GM18498 (cell line): ENCODE data around the gene DSCAM.

Experiments
- ATAC-seq: cut with Tn5 transposase; IDR thresholded peaks from one replicate; pipeline ENCODE4 v1.9.1; 2021; ENCODE audit warnings: mild to moderate bottlenecking, moderate library complexity; ENCODE audit not compliant: unreplicated experiment

The DSCAM gene

DNA sequence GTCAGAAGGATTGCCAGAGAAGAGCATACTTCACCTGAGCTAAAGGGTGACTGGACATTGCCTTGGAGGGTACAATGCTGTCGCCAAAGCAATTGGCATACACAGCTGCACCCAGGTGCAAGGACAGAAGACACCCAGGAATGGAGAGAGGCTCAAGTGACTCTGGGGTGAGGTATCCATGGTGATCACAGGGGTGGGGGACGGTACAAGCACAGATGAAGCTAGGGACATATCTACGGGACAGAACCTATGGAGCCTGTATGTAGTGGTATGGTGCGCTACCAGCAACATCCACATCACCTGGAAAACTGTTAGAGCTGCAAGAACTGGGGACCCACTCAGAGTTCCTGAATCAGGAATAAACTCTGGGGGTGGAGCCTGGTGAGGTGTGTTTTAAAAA, 693.6 kb downstream of the DSCAM start:
- no peak for ATAC-seq

GRCh38 chr21:40152476-40152875, 694.5 kb downstream of the DSCAM start:
- no peak for ATAC-seq

DNA sequence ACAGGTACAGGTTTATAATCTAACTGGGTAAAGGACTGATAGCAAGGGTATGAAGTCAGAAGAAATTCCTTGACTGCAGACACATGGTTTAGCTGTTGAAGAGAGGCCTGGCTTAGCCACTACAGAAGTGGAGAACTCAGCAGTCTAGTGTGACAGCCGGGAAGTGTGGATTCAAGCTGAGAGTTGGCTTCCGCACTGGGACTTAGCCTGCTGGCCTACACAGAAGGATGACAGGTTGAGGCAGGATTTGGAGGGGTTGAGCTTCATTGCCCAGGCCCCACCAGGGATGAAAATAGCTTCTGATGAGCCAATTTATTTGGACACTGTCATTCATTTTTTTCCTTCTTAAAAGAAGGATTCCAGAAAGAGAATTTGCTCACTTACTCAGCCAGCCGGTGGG, 695.3 kb downstream of the DSCAM start:
- no peak for ATAC-seq

DNA sequence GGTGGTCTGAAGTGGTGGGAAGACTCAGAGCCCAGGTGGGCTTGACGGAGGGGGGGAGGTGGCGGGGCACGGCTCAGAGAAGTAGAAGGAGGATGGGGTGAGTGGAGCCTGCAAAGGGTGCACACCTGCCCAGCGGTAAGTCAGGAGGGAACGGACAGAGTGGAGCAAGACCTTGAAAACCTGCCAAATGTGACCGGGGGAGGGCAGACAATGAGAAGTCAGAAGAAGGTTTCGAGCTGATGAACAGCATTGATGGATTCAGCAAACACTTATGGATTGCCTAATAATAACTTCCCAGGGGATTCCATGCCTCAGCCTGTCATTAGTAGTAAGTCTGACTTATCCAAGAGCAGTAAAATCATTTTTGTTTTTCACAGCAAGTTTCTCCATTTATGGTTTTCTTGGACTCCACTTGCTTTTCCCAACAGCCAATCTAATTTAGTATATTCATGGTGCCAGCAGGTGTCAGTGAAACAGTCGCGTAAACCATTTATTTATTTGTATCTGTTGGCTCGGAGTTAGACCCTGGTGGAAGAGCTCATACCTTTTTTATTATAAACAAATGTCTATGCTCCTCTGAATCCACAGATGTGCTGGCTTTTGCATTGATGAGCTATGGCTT, 700.6 kb downstream of the DSCAM start:
- ATAC-seq, result no peak

DNA sequence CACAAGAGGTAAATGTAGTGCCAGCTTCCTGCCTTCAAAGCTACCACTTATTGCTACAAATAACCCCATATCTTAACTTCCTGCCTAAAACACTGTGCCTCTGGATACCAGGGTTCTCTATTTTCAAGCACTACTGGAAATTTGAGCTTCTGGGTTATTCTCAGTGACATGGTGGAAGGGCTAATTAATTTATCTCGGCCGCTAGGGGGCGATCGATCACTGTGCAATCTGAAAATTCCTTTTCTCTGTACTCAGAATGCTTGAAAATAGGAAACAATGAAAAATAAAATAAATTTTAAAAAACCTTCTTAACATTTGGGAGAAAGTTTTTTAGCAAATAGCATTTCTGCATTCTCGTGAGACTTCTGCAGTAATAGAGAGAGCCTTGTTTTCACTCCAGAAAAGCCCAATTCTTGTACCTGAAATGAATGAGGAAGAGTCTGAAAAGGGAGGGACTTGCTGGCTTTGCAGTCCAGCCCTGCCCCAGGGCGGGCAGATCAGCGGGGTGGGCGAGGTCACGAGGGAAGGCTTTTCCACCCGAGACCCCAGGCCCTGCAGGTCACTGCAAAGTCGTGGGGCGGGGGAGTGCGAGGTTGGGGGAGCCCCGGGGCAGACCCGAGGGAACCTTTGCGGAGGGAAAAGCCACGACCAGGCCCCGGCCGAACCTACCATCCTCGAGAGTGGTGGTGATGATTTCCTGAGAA, 703.0 kb downstream of the DSCAM start:
- no peak for ATAC-seq

GRCh38 chr21:40141621-40142020, 705.3 kb downstream of the DSCAM start:
- ATAC-seq, result no peak

DNA sequence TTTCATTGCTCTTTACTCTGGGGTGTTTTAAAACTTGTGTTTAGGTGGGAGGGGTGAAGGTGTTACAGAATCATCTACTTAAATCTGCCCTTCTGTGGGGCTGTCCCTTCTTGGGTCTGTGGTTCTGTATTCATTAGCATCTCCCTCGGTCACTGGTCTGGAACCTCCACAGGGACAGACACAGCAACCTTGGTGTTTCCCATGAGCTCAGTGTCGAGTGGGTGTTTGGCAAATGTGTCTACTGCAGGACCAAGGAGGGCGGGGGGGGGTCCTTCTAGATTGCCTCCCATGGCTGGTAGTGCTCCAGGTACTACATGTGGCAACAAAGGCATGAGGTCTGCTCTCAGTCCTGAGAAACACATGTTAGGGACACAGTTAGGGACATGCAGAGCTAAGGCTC, 706.3 kb downstream of the DSCAM start:
- no peak for ATAC-seq

GRCh38 chr21:40139636-40140035, 707.3 kb downstream of the DSCAM start:
- no peak for ATAC-seq

DNA sequence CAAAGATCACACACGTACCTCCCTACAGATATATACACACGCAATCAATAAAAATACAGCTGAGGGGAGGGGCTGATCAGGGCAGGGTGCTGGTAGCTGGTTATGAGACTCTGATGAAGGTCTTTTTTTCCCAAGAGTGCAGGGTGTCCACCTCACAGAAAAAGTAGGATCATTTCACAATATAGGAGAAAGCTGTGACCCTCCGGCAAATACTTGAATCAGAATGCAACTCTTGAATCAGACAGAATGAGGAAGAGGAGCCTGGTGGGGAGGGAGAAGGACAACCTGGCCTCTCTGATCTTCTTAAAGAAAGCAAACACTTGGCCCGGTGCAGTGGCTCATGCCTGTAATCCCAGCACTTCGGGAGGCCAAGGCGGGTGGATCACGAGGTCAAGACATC, 710.4 kb downstream of the DSCAM start:
- no peak for ATAC-seq

DNA sequence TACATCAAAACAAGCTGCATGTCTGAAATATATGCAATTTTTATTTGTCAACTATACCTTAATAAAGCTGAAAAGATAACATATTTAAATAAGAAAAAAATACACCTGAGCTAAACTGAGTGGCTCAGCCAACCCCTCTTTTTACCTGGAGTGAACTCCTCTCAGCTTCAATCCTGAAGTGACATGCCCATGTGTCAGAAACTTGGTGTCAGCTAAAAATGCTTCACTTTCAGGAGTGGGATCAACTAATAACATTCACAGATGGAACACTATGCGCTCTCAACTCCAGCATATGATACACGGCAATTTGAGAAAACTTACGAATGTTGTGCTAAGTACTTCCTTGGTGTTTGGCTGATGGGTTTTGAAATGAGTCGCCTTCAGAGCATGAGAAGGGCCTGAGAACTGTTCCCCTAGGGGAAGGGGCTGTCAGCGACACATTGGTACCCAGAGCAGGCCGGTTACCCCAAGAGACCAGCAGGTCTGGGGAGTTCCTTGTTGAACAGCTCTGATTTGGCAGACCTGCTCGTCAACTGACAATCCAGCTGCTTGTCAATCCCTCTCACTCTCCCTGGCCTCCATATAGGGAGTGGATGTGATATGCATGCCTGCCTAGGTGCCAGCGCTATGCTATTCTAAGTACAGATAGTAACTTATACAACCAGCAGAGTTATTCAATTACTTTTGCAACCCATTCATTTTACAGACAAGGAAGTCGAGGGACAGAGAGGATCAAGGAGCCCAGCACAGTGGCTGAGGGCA, 712.0 kb downstream of the DSCAM start:
- no peak for ATAC-seq

DNA sequence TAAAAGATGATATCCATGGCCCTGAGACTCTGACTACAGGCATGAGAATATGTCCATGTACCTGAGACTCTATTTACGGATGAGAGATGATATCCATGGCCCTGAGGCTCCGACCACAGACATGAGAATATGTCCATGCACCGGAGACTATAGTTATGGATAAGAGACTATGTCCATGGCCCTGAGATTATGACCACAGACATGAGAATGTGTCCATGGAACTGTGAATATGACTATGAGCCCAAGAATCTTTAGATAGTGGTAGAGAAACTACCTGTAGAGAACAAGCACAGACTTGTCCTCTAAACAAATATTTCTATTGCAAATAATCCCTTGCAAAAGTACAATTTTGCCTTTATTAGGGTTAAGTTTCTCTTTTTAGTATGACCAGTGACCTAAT, 716.5 kb downstream of the DSCAM start:
- ATAC-seq, result no peak

DNA sequence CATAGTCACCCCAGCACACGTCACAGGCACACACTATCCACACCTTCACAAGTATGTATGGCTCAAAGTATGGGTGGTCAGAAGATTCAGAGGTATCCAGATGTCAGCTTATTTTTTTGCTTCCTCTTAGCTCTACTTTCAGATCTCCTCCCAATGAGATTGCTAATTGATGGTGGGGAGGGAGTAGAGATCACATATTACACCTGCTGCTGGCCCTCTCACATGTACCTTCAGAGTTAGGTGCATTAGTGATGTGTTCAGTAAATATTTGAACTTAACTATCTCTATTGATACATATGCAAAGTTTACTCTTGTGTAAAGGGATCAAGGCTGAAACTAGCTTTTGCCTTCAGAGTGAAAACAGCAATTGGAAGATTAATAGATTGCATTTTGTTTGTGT, 717.1 kb downstream of the DSCAM start:
- no peak for ATAC-seq

- ATAC-seq, result no peak
Measured at GRCh38 chr21:40128891-40129290, 718.1 kb downstream of the DSCAM start.

DNA sequence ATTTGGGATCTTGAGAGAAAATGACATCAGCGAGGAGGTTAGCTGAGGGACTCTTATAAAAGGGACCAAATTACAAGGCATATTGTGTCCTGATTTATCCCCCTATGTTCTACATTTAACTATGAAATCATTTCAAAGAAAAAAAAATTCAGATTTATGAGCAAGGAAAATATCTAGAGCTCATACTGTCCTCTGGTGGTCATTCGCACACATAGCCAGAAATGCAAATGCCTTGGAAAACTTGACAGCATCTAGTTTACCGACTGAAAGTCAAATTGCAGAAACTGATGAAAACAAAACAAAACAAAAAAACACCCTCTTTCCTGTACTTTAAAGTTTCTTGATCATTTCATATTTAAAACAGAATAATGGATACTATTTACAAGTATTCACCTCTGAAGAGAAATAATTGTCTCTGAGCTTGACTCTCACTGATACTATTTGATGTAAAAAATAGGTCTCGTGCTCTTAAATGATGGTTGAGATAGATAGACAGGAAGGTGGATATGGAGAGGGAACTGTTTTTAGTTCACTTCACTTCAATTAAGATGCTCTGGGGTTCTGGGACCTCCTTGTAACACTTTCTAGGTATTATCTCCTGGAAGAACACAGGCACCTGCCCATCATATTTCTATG, 725.9 kb downstream of the DSCAM start:
- no peak for ATAC-seq

DNA sequence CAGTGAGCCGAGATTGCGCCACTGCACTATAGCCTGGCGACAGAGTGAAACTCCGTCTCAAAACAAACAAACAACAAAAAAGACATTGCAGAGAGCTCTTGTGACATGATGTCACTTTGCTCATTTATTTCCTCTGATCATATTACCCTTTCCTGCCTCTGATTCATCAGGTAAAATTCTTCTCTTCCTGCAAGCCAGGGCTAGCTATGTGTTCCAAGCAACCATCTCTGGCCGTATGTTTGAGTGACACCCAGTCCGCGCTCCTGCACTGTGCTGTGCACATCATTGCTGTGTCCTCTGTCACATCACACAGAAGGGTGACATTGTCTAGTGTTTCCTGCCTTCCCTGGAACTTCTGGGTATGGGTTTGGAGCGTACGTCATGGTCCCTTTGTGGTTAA, 728.4 kb downstream of the DSCAM start:
- ATAC-seq, result no peak

GRCh38 chr21:40117236-40117635, 729.7 kb downstream of the DSCAM start:
- ATAC-seq, result no peak

- no peak for ATAC-seq
Measured at GRCh38 chr21:40115775-40116174, 731.2 kb downstream of the DSCAM start.

GRCh38 chr21:40102682-40103081, 744.3 kb downstream of the DSCAM start:
- no peak for ATAC-seq

DNA sequence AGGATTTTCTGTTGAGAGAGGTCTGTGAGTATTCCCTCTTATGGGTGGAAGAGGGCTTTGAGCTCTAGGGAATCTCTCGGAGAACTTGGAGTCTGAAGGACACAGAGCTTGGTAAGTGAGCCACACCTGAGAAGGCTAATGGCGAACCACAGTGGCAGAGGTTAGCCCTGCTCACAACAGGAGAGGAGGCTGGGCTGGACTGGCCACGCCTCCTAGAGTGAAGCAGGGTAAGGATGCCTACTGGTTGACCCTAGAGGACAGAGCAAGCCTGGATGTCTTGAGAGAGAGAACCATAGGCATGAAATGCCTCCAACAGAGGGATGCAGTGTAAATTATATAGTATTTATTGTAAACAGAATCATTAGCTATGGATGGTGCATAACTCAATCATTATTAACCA, 747.1 kb downstream of the DSCAM start:
- ATAC-seq, result no peak

DNA sequence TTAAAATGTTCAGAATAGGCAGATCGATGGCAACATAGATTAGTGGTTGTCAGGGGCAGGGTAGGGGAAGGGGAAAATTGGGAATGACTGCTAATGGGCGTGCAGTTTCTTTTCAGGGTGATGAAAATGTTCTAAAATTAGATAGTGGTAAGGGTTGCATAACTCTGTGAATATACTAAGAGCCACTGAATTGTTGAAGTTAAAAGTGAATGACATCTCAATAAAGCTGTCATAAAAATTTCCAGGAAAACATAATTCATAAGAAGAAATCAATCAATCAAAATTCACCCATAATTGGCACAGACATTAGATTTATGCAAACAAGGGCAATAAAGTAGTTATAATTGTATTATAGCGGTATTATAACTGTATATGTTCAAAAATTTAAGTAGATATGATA, 751.5 kb downstream of the DSCAM start:
- ATAC-seq, result no peak

GRCh38 chr21:40080385-40080784, 766.6 kb downstream of the DSCAM start:
- ATAC-seq, result no peak

GRCh38 chr21:40074710-40075109, 772.2 kb downstream of the DSCAM start:
- ATAC-seq, result no peak
